ENCODE results near the gene IGFL2.

DNA sequence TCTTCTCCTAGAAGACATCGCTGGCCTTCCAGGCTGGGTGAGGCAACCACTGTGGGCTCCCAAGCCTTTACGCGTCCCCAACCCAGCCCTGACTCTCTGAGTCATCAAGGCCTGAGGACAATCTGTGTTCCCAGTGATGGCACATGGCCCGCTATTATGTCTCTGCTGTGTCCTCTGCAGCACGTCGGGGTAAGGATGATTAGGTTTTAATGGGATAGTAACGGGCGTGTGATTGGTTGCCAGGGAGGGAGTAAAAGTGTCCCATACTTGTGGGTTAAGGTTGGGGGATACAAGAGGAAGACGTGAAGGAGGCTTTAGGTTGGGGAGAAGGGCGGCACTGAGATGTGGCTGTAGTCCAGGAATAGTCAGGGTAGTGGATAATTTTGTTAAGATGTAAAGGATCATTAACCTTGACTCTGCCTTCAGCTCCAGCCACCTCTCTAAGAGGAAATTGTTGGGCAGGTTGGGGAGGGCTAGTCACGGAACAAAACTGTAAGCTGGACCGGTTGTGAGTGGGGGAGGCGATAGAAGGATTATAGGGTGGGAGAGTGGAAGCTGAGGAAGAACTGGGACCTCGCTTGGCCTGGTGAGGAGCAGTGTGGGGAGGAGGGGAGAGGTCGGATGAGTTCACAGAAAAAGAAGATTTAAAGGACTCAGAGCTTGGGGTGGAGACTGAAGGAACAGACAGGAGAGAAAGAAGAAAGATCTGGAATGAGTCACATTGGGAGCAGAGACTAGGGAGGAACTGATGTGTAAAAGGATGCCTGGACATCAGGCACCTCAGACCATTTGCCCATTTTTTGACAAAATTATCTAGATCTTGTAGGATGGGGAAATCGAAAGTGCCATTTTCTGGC is 53.6 kb downstream of the IGFL2 start:
- TF ChIP-seq CTCF (IDR thresholded peaks at IDR 0.05; ENCODE audit: borderline replicate concordance, extremely low read depth, low read length, poor library complexity, severe bottlenecking) = no peak
- no peak for TF ChIP-seq EZH2 (IDR thresholded peaks at IDR 0.05; ENCODE audit: borderline replicate concordance, low read depth, low read length, severe bottlenecking)

All from DND-41 (cell line).